Activated CD8-positive, alpha-beta memory T cell treated with anti-CD3 and anti-CD28 coated beads, Interleukin-2, amount 50 U/mL, for 24 hours (primary cell): ENCODE measurements around the gene KANSL1.
"Not testable (repeated sequence)": the region's sequence is repeated elsewhere in the genome, so short reads cannot be mapped to it uniquely, and the experiment has no call there.

Experiments
- DNase-seq: peaks from one replicate; pipeline ENCODE4 v3.0.0-alpha.2; 2020; ENCODE audit errors: extremely low read depth

KANSL1 gene

DNA sequence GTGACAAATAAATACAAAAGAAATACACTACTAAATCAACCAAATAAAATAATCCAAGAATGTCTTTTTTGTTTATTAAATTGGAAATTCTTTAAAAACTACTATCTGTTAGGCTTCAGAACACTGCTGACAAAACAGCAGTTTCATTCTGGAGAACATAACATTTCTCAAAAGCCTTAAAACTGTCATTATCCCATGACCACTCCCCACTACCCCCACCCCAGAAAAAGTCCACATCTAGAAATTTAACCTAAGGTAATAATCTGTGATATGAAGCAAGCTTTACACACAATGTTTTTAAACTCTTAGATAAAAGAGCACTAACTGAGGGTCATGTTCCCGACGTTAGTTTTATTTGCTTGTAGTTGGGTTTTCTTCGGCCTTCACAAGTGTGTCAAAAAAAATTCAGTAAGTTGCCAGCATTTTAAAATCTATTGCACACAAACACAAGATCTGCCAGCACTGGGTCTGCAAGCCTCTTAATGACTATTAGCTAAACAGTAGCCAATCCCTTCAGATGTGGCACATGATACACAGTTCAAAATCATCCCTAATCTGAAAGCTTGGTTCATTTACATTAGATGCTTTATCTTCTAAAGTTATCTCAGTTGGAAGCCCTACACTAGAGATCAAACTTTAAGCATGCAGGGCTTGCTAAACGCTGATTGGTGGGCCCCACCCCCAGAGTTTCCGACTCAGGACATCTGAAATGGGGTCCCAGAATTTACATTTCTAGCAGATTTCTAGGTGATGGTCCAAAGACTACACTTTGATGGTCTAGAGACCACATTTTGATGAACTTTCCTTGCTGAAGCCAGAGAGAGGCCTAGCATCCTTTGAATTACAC lies 75.2 kb downstream of the KANSL1 start:
- no peak for DNase-seq

DNA sequence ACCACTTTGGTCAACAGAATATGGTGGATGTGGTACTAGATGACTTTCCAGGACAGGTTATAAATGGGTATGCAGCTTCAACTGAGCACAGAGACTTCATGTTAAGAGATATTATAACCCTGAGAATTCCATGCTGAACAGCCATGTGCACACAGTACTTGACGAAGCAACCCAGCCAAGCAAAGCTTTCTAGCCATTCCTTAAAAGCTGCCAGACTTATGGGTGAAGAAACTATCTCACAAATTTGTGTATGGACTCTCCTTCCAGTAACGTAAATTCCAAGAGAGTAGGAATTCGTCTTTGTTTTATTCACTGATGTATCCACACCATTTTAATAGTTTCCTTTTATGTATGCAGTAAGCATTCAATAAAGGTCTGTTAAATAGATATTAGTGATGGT lies 76.1 kb downstream of the KANSL1 start:
- no peak for DNase-seq

DNA sequence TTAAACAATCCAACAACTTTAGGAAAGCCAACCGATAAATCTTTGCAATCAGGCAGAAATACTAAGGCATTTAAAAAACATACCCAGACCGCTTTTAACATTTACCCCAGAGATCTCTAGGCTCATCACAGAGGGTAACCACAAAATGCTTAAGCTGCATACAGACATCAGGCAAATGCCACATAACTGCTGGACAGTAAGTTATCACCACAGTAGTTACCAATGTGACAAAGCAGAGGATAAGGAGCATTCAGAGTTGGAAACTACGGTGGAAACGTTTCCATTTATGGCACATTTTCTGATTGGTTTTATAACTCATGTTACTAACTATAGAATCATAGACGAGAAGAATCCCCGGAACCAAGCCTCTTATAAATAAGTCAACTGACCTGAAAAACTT lies 77.5 kb downstream of the KANSL1 start:
- DNase-seq = no peak

DNA sequence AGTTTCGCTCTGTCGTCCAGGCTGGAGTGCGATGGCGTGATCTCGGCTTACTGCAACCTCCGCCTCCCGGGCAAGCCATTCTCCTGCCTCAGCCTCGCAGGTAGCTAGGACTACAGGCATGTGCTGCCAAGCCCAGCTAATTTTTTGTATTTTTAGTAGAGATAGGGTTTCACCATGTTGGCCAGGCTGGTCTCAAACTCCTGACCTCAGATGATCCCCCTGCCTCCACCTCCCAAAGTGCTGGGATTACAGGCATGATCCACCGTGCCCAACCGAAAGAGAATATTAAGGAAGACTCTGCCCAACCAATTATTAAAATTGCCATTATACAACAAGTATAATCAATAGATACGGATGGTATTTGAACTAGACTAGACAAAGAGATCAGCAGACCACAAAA lies 82.0 kb downstream of the KANSL1 start:
- DNase-seq = not testable (repeated sequence)

DNA sequence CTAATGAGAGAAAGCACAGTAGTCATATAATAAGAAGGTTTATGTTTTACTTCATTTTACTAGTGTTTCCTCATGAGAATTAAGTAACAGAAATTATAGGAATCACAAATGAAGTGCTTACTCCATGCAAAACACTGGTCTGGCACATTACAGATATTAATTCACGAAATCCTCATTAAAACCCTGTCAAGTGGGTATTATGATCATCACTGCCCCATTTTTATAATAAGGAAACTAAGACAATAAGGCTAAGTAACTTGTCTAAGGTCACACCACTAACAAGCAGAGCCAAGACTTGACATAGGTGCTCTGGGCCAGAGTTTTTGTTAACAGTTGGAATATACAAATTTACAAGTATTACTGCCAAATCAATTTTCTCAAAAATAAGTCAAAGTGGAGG lies 83.0 kb downstream of the KANSL1 start:
- DNase-seq = no peak

DNA sequence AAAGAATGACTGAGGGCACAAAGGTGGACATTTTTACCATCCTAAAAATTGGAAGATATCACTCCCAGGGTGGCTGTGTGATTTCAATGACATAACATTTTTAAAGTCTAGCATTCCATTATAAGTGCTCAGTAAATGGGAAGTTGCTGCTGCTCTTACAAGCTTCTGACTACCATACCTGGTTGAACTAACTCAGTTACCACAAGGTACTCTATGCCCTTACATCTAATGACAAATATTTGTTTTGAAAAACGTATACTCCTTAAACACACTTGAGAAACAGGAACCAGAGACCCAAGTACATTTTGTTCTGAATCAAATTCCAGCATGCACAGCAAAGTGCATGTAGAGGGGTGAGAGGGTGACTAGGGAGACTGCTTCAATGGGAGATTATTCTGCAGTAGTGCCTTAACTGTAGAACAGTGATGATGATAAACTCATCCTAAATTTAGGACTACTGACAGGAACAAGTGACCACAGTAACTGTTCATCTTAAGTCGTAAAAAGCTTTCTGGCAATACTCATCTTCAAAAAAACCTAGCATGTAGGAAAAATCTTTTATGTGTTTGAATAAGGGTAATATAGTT lies 83.5 kb downstream of the KANSL1 start:
- no peak for DNase-seq

DNA sequence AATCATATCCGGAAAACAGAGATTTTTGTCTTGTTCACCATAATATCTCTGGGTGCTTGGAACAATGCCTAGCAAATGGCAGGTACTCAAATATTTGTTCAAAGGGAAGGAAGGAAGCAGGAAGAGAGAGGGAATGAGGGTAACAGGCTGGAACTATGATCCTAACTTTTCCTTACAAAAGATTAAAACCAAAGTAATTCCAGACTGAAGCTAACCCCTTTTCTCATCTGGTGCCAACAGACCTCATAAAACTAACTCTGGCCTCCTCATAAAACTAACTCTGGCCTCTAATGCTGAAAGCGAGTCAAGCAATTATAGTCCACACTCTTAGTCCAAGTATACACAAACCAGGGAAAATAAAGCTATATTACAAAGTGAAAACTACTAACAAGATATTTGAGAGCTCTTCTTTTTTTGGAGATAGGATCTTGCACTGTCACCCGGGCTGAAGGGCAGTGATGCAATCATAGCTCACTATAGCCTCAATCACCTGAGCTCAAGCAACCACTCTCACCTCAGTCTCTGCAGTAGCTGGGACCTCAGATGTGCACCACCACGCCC lies 84.6 kb downstream of the KANSL1 start:
- no peak for DNase-seq

DNA sequence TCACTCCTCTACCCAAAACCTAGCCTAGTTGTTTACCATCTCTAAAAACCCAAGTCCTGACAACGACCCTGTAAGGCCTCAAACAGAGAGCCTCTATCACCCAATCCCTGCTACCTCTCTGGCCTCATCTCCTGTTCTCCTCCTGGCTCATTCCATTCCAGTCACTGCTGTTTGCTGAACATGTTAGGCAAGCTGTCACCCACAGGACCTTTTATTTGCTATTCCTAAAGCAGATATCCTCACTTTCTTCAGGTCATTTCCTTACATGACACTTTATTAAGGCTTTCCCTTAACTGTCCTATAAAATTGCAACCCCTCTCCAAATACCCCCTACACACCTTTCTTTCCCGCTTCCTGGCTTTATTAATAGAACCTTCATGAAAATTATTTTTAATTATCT lies 85.1 kb downstream of the KANSL1 start:
- DNase-seq = no peak

DNA sequence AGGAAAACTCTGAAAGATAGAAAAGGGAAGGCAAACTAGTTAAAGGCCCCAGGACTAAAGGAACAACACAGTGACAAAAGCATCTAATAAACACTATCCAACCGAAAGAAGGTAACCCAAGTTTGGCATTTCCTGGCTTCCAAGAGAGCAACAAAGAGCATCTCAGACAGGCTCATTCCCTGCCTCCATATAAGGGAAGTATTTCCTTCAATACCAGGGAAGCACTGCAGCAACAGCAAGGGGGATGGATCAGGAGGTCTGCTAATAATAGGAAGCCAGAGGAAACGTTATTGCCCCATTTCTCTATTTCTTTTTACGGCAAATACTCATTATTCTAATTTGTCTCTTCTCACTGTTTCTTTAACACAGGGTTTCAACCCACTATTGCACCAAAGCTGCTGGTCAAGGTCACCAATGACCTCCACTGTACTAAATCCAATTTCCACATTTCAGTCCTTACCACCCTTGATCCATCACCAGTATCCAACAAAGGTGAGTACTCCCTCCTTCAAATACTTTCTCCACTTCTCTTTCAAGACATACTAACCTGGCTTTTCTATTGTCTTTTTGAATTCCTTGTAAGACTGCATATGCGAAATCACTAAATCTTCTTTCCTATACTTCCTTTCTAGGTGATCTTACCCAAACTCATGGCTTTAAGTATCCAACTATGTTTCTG lies 86.1 kb downstream of the KANSL1 start:
- no peak for DNase-seq

DNA sequence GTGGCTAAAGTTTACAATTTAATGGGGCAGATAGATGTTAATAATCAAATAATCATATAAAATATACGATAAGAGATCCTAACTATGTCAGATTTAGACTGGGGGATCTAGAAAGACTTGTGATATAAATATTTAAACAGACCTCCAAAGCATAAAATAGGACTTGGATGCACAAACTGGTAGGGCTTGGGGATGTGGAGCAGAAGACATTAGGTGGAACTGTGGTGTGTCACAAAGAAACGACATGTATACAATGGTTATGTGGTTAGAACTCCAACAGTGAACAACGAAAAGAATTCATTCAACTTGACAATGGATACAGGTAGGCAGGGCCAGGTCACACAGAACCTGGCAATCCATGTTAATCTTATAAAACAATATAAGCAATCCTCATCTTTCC lies 90.4 kb downstream of the KANSL1 start:
- not testable (repeated sequence) for DNase-seq

DNA sequence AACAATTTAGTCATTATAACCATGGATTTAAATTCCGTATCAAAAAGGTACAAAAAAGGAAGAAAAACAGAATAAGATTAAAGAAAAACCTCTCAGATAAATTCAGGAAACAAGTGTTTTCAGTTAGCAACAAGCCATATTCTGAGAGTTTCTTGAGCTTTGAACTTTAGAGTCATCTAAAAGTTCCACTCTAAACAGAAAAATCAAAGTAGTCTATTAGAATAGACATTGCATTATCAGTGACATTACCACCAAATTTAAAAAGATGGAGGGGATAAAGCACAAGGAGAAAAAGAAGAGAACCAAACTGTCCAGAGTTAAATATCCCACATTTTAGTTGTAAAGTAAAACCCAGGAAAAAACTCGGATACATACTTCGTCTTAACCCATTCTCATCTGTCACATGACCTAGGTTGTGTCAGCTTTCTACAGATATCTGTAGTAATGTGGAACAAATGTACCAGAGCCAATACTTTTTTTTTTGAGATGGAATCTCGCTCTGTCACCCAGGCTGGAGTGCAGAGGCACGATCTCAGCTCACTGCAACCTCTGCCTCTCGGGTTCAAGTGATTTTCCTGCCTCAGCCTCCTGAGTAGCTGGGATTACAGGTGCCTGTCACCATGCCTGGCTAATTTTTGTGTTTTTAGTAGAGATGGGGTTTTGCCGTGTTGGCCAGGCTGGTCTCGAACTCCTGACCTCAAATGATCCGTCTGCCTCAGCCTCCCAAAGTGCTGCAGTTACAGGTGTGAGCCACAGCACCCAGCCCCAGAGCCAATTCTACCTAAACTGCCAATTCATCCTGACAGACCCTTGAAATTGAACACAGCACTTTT lies 91.2 kb downstream of the KANSL1 start:
- not testable (repeated sequence) for DNase-seq

DNA sequence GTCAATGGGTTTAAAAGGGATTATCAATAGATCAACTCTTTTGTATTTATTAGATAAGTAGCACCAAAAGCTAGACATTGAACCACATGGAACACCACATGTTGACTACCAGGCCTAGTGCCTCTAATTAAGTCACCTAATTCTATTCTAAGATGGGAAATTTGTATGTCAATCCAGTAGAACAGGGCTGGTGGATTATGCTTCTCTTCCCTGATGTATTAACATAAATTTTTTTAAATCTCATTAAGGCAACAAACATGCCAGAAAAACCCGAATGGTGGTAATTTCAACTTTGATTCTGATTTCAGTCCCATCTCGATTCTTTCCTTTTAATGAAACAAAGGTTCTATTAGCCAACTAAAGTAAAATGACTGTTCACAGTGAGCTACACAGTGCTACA lies 92.6 kb downstream of the KANSL1 start:
- no peak for DNase-seq

DNA sequence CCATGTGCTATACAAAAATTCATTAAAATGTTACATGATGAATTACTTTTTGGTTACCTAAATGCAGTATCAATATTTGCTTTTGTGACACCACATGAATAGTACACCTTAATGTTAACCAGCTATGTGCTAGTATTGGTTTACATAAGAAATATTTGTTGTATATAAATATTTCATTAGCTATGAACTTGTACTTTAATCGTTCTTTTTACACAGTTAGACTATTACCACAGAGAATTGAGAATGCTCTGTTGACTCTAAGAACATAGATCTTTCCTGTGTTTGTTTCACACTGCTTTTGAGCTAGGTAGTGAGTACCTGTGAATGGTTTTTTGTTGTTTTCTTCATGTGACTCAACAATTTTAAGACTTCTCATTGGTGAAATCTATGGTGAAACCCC lies 93.4 kb downstream of the KANSL1 start:
- DNase-seq = no peak

DNA sequence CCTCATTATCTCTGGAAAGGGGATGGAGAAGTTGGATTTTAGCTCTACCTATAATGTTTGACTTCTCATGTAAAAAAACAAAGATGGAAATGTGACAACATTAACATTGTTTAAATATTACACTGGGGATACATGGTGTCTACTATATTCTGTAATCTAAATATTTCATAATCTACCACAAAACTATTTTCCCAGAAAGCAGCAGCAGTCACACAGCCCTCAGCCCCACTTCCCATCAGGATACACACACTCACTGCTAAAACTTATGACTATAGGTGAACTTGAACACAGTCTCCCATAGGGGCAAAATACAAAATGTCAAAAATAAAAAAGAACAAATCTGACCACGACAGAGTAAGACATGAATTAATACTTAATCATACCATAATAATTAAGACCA lies 95.7 kb downstream of the KANSL1 start:
- no peak for DNase-seq

DNA sequence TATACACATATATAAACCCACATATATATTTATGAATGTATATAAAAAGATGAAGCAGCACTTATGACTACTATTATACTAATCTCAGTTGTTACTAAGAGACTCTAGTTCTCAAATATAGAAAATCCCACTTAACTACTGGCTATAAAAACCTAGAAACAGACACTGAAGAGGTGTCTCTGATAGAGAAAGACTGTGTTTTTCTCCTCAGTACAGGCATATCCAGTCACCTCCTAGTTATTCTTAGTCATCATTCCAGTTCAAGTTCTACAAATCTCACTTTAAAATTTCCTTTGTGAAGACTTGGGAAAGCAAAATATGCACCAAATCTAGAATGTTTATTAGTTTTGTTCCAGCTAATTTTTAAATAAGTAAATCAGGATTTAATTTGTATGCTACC lies 100.2 kb downstream of the KANSL1 start:
- no peak for DNase-seq

DNA sequence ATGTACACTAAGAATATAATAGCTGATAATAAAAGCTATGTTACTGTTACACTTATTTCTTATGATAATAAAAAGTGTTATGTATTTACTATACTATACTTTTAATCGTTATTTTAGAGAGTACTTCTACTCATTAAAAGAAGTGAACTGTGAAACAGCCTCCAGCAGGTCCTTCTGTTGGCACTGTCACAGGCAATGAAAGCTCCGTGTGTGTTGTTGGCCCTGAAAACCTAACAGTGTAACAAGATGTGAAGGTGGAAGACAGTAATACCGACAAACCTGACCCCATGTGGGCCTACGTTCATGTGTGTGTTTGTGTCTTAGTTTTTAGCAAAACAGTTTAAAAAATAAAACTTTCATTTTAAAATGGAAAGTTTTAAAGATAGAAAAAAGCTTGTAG lies 102.4 kb downstream of the KANSL1 start:
- DNase-seq = no peak

DNA sequence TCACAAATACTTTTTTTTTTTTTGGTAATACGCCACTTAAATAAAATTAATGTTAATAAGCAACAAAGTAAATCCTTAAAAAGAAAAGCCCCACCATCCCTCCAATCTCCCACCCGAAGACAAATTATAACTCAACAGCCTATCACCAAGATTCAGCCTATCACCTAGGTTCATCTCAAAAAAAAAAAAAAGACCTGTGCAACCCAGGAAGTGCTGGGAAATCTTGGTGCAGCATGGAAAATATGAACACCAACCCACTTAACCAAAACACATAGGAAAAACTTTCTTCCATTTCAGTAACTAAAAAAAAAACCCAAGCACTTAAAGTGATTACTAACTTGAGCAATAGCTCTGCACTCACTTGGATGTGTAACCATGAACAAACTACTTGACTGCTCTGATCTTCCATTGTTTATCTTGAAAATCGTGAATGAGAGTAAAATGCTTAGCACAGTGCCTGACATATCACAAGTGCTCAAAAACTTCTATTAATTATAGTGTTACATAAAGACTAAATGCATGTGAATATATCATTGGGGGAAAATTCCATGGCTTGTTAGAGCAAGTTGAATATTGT lies 103.8 kb downstream of the KANSL1 start:
- no peak for DNase-seq

DNA sequence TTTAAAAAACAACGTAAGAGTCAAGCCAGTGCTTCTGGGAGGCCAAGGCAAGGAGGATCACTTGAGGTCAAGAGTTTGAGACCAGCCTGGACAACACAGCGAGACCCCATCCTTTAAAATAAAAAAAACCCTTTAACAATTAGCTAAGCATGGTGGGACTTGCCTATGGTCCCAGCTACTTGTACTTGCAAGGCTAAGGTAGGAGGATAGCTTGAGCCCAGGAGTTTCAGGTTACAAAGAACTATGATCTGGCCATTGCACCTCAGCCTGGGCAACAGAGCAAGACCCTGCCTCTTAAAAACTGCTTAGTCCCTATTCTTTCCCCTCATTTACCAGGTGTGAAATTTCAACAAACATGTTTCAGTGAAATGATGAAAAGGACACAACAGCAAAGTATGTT lies 104.6 kb downstream of the KANSL1 start:
- DNase-seq = no peak

DNA sequence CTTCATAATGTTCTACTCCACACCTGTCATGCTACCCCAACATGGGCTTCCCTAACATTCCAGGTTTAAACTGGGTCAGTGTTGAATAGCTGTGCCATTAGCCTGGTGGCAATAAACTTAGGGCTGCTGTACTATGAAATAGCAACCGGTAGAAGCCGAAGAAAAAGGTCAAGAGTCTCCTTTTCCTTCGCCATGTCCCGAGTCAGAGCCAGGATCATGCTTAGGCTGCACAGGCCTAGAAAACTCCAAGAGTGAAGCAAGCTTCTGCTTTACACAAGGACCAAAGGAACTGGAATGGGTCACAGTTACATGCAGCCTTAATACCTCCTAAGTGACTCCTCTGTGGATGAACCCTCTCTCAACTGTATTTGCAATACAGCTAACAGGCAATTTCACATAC lies 105.4 kb downstream of the KANSL1 start:
- not testable (repeated sequence) for DNase-seq

DNA sequence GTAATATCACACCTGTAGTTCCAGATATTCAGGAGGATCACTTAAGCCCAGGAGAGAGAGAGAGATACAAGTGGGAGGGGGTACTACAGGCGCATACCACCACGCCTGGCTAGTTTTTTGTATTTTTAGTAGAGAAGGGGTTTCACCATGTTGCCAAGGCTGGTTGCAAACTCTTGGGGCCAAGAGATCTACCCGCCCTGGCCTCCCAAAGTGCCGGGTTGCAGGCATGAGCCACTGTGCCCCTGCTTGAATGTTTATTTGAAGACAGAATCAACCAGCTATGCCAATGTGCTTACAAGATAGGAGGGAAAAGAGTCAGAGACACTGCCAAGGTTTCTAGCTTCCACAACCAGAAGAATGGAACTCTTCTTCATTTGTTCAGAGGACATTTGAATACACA lies 106.4 kb downstream of the KANSL1 start:
- no peak for DNase-seq

DNA sequence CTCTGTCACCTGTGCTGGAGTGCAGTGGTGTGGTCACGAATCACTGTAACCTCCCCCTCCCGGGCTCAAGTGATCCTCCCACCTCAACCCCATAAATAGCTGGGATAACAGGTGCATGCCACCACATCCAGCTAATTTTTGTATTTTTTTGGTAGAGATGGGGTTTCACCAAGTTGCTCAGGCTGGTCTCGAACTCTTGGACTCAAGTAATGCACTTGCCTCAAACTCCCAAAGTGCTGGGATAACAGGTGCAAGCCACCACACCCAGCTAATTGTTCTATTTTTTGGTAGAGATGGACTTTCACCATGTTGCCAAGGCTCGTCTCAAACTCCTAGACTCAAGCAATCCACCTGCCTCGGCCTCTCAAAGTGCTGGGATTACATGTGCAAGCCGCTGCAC lies 107.7 kb downstream of the KANSL1 start:
- DNase-seq = no peak

DNA sequence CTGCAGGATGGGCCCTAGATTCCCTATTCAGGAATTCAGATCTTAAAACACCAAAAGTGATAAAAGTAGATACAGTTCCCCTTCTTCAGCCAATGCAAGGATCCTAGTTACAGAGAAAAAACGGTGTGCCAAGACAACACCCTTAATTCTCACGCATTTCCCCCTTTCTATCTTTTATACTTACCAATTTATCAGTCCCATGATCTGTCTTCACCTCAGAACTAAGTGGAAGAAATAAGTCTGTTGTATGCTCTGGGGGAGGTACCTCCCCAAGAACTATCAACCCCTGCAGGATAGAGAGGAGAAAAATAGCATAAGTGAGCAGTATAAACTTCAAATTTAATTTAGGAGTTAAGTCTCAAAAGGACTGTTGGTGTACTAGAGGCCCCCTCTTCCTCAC lies 111.0 kb downstream of the KANSL1 start:
- no peak for DNase-seq
